ENCODE data around the gene MAML2. TPM values are rescaled to one million over a fixed set of nuclear protein-coding genes. Genes with fewer than 3 reads are reported as not detected.

Gene MAML2
- total and polyA plus RNA-seq, 2 of the 13 experiments (the other 11 are each of a cell fraction or from before 2014, with no cell fraction given) = 2.3 to 25.9 TPM

DNA sequence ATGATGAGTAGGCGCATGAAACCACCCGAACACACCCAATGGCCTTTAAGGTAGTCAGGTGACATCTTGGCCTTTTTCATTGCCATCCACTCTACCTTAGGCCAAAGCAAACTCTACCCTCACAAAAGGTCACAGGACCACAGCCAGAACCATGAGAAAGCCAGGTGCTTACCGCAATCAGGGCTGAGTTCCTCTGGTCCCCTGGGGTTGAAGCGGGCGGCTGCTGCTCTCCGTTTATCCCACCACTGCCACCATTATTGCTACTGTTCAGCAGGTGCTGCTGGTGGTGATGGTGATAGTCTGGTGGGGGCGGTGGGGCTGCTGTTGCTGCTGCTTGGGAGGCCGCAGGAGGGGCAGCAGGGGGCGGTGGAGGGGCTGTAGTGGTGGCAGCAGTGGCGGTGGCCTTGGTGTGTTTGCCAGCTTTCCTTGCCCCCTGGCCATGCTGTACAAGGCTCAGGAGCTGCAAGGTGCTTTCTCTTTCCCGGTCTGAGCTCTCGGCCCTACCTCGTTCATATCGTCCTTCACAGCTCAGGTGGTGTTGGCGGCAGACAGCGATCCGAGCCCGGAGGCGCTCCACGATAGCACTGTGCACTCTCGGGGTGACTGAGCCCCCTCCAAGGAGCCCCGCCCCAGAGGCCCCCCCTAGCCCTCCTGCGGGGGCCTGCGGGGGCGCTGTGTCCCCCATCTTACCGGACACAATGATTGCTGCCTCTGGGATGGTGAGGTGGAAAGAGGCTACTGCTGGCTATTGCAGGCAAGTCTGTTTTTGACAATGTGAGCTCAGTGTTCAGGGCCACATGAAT, 1.6 kb downstream of the MAML2 start (continued):
- TF ChIP-seq MEIS1 (CRISPR knock-in tag; IDR thresholded peaks at IDR 0.05; ENCODE audit: borderline replicate concordance) (no peak), KDM5B (CRISPR knock-in tag; IDR thresholded peaks at IDR 0.05; ENCODE audit: borderline replicate concordance) (no peak; the same call in 1 of the 2 replicates), TAF1 (CRISPR knock-in tag; IDR thresholded peaks at IDR 0.05) (0 out of 2 replicates have a peak, but pooled peaks have one; percentile 27), KLF12 (CRISPR knock-in tag; IDR thresholded peaks at IDR 0.05; ENCODE audit: borderline replicate concordance) (no peak), NBN (conservative IDR thresholded peaks at IDR 0.05) (no peak), ZFY (CRISPR knock-in tag; IDR thresholded peaks at IDR 0.05) (no peak), ZNF326 (CRISPR knock-in tag; IDR thresholded peaks at IDR 0.05; ENCODE audit: borderline replicate concordance) (no peak), ZNF724P (CRISPR knock-in tag; IDR thresholded peaks at IDR 0.05; ENCODE audit: borderline replicate concordance) (no peak), NCOA1 (CRISPR knock-in tag; IDR thresholded peaks at IDR 0.05) (no peak), SAP130 (CRISPR knock-in tag; IDR thresholded peaks at IDR 0.05; ENCODE audit: low read depth) (peak; percentile 38), ZNF678 (CRISPR knock-in tag; IDR thresholded peaks at IDR 0.05) (no peak), MAFG (CRISPR knock-in tag; IDR thresholded peaks at IDR 0.05) (no peak), KLF16 (CRISPR knock-in tag; IDR thresholded peaks at IDR 0.05) (no peak), MTF1 (CRISPR knock-in tag; IDR thresholded peaks at IDR 0.05) (no peak), RARA (CRISPR knock-in tag; IDR thresholded peaks at IDR 0.05) (no peak), HMG20A (CRISPR knock-in tag; IDR thresholded peaks at IDR 0.05; ENCODE audit: borderline replicate concordance) (no peak)
- TF ChIP-seq, protein P1, sequence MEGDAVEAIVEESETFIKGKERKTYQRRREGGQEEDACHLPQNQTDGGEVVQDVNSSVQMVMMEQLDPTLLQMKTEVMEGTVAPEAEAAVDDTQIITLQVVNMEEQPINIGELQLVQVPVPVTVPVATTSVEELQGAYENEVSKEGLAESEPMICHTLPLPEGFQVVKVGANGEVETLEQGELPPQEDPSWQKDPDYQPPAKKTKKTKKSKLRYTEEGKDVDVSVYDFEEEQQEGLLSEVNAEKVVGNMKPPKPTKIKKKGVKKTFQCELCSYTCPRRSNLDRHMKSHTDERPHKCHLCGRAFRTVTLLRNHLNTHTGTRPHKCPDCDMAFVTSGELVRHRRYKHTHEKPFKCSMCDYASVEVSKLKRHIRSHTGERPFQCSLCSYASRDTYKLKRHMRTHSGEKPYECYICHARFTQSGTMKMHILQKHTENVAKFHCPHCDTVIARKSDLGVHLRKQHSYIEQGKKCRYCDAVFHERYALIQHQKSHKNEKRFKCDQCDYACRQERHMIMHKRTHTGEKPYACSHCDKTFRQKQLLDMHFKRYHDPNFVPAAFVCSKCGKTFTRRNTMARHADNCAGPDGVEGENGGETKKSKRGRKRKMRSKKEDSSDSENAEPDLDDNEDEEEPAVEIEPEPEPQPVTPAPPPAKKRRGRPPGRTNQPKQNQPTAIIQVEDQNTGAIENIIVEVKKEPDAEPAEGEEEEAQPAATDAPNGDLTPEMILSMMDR (CRISPR knock-in tag; IDR thresholded peaks at IDR 0.05) = peak; percentile 62
- TF ChIP-seq, protein P2, sequence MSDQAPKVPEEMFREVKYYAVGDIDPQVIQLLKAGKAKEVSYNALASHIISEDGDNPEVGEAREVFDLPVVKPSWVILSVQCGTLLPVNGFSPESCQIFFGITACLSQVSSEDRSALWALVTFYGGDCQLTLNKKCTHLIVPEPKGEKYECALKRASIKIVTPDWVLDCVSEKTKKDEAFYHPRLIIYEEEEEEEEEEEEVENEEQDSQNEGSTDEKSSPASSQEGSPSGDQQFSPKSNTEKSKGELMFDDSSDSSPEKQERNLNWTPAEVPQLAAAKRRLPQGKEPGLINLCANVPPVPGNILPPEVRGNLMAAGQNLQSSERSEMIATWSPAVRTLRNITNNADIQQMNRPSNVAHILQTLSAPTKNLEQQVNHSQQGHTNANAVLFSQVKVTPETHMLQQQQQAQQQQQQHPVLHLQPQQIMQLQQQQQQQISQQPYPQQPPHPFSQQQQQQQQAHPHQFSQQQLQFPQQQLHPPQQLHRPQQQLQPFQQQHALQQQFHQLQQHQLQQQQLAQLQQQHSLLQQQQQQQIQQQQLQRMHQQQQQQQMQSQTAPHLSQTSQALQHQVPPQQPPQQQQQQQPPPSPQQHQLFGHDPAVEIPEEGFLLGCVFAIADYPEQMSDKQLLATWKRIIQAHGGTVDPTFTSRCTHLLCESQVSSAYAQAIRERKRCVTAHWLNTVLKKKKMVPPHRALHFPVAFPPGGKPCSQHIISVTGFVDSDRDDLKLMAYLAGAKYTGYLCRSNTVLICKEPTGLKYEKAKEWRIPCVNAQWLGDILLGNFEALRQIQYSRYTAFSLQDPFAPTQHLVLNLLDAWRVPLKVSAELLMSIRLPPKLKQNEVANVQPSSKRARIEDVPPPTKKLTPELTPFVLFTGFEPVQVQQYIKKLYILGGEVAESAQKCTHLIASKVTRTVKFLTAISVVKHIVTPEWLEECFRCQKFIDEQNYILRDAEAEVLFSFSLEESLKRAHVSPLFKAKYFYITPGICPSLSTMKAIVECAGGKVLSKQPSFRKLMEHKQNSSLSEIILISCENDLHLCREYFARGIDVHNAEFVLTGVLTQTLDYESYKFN (CRISPR knock-in tag; conservative IDR thresholded peaks at IDR 0.05) = 0 out of 2 replicates have a peak, but pooled peaks have one; percentile 24
- TF ChIP-seq, protein P3, sequence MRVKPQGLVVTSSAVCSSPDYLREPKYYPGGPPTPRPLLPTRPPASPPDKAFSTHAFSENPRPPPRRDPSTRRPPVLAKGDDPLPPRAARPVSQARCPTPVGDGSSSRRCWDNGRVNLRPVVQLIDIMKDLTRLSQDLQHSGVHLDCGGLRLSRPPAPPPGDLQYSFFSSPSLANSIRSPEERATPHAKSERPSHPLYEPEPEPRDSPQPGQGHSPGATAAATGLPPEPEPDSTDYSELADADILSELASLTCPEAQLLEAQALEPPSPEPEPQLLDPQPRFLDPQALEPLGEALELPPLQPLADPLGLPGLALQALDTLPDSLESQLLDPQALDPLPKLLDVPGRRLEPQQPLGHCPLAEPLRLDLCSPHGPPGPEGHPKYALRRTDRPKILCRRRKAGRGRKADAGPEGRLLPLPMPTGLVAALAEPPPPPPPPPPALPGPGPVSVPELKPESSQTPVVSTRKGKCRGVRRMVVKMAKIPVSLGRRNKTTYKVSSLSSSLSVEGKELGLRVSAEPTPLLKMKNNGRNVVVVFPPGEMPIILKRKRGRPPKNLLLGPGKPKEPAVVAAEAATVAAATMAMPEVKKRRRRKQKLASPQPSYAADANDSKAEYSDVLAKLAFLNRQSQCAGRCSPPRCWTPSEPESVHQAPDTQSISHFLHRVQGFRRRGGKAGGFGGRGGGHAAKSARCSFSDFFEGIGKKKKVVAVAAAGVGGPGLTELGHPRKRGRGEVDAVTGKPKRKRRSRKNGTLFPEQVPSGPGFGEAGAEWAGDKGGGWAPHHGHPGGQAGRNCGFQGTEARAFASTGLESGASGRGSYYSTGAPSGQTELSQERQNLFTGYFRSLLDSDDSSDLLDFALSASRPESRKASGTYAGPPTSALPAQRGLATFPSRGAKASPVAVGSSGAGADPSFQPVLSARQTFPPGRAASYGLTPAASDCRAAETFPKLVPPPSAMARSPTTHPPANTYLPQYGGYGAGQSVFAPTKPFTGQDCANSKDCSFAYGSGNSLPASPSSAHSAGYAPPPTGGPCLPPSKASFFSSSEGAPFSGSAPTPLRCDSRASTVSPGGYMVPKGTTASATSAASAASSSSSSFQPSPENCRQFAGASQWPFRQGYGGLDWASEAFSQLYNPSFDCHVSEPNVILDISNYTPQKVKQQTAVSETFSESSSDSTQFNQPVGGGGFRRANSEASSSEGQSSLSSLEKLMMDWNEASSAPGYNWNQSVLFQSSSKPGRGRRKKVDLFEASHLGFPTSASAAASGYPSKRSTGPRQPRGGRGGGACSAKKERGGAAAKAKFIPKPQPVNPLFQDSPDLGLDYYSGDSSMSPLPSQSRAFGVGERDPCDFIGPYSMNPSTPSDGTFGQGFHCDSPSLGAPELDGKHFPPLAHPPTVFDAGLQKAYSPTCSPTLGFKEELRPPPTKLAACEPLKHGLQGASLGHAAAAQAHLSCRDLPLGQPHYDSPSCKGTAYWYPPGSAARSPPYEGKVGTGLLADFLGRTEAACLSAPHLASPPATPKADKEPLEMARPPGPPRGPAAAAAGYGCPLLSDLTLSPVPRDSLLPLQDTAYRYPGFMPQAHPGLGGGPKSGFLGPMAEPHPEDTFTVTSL (CRISPR knock-in tag; IDR thresholded peaks at IDR 0.05; ENCODE audit: borderline replicate concordance) = 0 out of 2 replicates have a peak, but pooled peaks have one; percentile 47
